GM21786 (cell line): ENCODE measurements around the gene CRYBB1.

Experiments used
- ATAC-seq: cut with Tn5 transposase; IDR thresholded peaks from one replicate; pipeline ENCODE4 v1.9.1; 2021; ENCODE audit not compliant: unreplicated experiment

The CRYBB1 gene

DNA sequence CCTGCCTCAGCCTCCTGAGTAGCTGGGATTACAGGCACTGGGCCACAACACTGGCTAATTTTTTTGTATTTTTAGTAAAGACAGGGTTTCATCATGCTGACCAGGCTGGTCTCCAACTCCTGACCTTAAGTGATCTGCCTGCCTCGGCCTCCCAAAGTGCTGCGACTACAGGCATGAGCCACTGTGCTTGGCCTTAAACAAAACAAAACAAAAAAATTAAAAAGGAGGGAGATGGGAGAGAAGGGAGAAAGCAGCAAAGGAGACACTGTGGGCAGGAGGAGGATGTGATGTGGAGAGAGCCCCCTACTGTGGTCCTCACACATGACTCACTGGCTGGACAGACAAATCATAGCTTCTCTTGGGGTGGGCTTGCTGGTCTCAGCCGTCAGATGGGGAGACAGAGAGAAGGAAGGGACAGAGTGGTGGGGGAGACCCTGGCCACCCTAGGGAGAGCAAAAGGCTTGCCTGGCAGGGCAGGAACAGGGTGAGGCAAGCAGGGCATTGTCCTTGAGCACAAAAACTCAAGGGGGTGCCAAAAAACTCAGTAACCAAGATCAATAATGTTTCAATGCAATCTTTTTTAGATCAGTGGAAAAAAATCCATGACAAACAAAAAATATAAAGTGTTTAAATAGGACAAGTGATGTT lies 59.5 kb downstream of the CRYBB1 start:
- no peak for ATAC-seq

DNA sequence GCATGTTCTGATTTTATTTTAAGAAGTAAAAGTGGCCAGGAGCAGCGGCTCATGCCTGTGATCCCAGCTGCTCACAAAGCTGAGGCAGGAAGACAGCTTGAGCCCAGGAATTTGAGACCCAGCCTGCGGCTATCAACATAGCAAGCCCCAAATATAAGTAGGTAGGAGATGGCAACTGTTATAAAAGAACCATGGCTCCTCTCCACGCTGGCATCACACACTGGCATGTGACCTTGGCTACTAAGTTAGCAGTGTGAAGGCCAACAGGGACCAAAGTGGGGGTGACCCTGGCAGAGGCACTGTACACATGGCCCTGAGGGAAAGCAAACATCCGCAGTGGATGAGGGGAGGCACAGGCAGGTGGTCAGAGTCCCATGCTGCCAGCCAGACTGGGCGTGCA lies 60.9 kb downstream of the CRYBB1 start:
- ATAC-seq: no peak

DNA sequence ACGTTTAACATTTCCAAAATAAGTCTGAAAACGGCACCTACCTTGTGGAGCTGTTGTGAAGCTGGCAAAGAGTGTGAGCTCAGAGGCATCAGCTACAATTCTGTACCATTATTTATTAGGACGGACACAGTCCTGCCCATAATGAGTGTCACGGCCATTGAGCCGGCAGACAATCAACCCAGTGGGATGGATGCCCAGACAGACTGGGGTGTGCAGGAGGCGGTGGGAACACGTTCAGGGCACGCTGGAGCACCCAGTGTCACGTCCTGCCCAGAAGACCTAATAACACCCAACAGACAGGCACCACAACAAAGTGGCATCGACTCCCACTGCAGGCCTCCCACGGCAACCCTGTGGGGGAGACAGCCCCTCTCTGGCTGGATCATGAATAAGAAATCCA lies 62.3 kb downstream of the CRYBB1 start:
- ATAC-seq: no peak

DNA sequence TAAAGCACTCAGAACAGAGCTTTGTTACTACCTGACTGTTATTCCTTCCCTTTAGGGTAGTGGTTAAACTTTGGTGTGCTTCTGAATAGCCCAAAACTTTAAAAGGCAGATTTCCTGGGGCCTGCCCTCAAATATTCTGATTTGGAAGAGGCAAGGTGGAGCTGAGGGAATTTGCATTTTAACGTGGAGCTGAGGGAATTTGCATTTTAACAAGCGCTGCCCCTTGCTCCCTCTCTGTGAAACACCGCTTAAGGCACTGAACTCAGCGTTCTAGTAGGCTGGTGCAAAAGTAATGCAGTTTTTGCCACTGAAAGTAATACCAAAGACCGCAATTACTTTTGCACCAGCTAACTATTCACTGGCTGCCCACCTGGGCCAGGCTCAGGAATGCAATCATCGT lies 62.9 kb downstream of the CRYBB1 start:
- no peak for ATAC-seq

DNA sequence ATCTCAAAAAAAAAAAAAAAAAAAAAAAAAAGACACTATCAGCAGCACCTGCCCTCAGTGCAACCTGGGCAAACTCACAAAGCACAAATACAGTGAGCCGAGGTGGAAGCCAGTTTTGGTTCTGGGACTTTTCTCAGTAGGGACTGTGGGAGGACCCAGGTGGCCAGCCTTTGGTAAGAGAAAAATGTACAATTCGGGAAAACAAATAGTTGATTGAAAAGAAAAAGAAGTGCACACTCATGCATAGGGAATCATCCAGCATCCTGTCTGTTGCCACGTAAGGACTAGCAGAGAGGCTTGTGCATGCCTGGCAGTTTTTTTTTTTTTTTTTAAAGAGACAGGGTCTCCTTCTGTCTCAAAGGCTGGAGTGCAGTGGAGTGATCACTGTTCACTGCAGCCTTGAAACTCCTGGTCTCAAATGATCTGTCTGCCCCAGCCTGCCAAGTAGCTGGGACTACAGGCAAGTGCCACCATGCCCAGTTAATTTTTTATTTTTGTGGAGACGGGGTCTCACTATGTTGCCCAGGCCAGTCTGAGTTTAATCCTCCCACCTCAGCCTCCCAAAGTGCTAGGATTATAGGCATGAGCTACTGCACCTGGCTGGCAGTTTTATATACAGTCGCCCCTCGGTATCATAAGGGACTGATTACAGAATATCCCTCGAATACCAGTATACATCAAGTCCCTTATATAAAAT lies 64.6 kb downstream of the CRYBB1 start:
- ATAC-seq: no peak

DNA sequence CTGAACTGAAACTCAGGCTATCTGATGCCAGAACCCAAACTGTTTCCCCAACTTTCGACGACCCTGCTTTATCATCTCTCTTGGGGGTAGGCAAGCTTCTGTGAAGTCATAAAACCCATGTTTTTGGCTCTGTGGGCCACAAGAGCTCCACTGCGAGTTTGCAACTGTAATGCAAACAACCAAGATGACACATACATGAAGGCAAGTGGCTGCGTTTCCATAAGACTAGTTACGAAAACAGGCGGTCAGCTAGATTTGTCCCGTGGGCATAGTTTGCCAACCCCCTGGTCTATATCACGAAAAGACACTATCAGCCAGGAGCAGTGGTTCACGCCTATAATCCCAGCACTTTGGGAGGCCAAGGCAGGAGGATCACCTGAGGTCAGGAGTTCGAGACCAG lies 65.4 kb downstream of the CRYBB1 start:
- ATAC-seq: no peak

DNA sequence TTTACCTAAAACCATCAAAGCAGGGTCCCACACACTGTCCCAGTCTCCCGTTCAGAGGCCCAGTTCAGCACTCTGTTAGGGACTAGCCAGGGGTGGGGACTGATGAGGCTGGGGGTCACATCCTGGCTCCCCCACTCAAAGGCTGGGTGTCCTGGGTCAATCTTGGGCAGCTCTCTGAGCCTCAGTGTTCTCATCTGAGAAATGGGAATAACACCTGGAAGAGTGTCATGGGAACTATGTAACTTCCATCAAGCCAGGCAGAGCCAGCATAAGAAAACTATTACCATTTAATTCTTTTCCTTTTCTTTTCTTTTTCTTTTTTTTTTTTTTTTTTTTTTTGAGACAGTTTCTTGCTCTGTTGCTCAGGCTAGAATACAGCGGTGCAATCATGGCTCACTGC lies 66.3 kb downstream of the CRYBB1 start:
- ATAC-seq: no peak

DNA sequence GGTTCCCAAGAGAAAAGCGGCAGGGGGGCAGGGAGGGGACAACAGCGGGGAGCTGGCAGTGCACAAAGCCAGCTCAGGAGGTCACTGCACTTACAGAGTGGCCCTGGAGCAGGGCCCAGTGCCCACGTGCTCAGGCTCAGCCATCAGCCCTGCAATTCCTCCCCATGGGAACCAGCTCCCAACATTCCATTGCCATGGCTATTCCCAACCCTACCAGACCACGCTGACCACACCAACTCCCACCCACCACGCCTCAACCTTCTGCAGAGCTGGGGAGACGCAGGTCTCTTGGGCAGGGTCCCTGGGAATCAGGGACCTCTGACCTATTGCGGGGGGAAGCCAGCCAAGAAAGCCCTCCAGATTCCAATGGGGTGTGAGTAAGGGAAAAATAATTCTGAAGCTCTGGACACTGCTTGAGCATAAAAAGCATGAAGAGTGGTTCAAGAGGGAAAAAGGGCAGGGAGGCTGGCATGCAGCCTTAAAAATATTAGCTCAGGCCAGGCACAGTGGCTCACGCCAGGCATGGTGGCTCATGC lies 67.3 kb downstream of the CRYBB1 start:
- no peak for ATAC-seq

DNA sequence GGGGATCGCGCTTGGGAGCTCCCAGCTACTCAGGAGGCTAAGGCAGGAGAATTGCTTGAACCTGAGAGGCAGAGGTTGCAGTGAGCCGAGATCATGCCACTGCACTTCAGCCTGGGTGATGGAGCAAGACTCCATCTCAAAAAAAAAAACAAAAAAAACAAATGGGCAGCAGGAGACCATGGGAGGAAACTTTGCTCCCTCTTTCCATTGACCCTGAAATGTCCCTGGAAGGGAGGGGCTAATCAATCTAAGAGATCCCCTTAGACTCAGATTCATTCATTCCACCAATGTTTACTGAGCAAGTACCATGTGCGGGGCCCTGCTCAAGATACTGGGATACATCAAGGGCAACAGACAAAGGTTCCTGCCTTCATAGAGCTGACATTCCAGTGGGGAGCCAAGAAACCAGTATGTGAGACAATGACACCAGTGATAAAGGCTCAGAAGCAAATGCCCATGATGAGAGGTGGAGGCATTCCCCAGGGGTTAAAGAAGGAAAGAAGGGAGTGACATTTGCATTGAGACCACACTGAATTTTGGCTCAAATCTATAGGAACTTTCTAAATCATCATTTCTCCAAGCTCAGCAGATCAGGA lies 67.8 kb downstream of the CRYBB1 start:
- ATAC-seq: no peak
